ENCODE data around the gene RPL4. TPM values are rescaled to one million over a fixed set of nuclear protein-coding genes. Genes with fewer than 3 reads are reported as not detected.
A peak's percentile ranks its signal among the peaks of the same experiment; 100 is the strongest.

The RPL4 gene
- 1,000 to 10,000 TPM; 1,198 to 2,364 (median 2,009) TPM for total RNA-seq

DNA sequence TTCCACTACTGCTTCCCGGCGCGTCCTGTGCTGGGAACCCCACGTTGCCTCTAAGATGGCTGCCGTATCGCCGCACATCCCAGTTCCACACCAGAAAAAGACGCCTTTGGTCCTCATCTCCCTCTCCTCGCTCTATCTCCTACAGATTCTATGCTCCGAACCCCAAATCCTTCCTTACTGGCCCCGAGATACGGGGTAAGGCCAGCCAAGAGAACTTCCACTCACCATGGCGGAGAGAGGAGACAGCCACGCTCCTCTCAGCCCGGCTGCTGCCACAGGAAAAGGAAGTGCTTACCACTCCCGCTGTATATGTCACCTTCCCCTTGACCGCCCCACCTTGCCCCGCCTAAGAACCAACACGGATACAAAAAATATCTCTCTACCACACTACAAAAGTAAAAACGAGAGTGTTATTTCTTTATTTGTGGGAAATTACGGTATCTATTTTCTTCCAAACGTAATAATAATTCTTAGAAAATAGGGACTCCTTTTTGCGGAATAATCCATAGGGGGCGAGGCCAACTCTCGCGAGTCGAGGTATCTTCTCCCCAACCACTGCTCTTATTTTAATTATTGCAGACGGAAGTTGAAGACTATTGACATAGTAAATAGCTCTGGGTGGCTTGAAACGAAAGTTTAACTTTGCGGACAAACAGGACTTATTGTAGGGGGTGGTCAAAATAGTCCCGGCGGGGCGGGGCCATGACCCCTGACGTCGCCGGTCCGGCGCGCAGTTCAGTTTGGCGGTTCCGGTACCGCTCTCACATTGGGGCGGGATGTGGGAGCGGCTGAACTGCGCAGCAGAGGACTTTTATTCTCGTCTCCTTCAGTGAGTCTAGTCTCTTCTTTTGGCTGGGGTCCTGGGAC is at the start of gene RPL4, which contains the start of gene ZWILCH:
TSS of gene RPL4 (minus strand) at position 293 of the 867 bp plus-strand sequence. CDS start at position 228, 65 bp downstream.
TSS of gene ZWILCH (plus strand) at position 764 of the 867 bp plus-strand sequence. CDS start at position 777, 13 bp downstream.
- DNase-seq (ENCODE audit: low spot score in 2 of 2), result peak; percentile 53 to 69
- Histone ChIP-seq H3K9me3 (no peaks in the 10 kb centered on the region), H3K27me3 (no peaks in the 10 kb centered on the region), H3K4me1 (peaks cover 0 to 37% (median 16%) of the 10 kb centered on the region in 4 donors), H3K27ac (peak within 1 kb of the TSS; percentile 82 to 95 (median 92)), H3K4me3 (peak within 1 kb of the TSS; percentile 74 to 97 (median 82)), H3K36me3 (peaks cover 3 to 40% (median 18%) of the 10 kb centered on the region in 3 donors)
- peak; percentile 84 to 86 for TF ChIP-seq POLR2A (IDR thresholded peaks at IDR 0.05)
- TF ChIP-seq, protein P1, sequence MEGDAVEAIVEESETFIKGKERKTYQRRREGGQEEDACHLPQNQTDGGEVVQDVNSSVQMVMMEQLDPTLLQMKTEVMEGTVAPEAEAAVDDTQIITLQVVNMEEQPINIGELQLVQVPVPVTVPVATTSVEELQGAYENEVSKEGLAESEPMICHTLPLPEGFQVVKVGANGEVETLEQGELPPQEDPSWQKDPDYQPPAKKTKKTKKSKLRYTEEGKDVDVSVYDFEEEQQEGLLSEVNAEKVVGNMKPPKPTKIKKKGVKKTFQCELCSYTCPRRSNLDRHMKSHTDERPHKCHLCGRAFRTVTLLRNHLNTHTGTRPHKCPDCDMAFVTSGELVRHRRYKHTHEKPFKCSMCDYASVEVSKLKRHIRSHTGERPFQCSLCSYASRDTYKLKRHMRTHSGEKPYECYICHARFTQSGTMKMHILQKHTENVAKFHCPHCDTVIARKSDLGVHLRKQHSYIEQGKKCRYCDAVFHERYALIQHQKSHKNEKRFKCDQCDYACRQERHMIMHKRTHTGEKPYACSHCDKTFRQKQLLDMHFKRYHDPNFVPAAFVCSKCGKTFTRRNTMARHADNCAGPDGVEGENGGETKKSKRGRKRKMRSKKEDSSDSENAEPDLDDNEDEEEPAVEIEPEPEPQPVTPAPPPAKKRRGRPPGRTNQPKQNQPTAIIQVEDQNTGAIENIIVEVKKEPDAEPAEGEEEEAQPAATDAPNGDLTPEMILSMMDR (IDR thresholded peaks at IDR 0.05), result peak in 3 of 5 experiments; percentile 21 to 45 (median 31)
- TF ChIP-seq EP300 (IDR thresholded peaks at IDR 0.05), result peak; percentile 71 to 94
- 0 to 1% methylated on average over 45 to 46 of the region's 46 CpGs for WGBS, 2 donors

DNA sequence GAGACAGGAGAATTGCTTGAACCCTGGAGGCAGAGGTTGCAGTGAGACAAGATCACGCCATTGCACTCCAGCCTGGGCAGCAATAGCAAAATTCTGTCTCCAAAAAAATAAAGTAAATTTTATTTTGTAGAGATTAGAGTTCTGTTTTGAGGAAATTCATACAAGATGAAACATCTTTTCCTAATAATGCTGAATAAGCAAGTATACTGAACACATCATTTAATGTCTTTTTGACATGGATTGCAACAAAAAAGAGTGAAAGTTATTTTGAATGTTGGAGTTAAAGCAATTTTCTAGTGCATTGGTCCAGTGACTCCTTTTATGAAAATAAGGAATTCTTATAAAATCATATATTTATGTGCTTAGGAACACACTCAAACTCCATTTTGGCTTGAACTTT is 40.6 kb upstream of the RPL4 start:
- TF ChIP-seq, protein P1 (IDR thresholded peaks at IDR 0.05), result no peak
- Histone ChIP-seq H3K27ac (no peak overlapping the region), H3K9me3 (no peaks in the 10 kb centered on the region), H3K4me3 (no peak overlapping the region), H3K4me1 (no peaks in the 10 kb centered on the region), H3K27me3 (no peaks in the 10 kb centered on the region), H3K36me3 (peaks cover 0 to 53% (median 0%) of the 10 kb centered on the region in 3 donors)
- WGBS, 2 donors, result 88 to 100% methylated on average over 1 of the region's 1 CpG
- no peak for DNase-seq (ENCODE audit: low spot score in 2 of 2)

DNA sequence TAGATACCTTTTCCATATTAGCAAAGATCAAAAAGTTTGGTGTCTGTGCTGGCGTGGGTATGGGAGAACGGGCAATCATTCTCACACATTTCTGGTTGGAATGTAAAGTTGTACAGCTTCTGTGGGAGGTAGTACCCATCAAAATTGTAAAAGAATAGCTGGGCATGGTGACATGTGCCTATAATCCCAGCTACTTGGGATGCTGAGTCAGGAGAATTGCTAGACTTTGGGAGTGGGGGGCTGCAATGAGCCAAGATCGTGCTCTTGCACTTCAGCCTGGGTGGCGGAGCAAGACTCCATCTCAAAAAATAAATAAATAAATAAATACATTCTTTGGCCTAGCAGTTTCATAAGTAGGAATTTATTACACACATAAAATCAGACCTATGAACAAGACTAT is 38.2 kb upstream of the RPL4 start:
- no peak for TF ChIP-seq POLR2A (IDR thresholded peaks at IDR 0.05)
- TF ChIP-seq, protein P1 (IDR thresholded peaks at IDR 0.05), result no peak
- TF ChIP-seq EP300 (IDR thresholded peaks at IDR 0.05), result no peak
- Histone ChIP-seq H3K4me3 (no peak overlapping the region), H3K27ac (no peak overlapping the region), H3K9me3 (no peaks in the 10 kb centered on the region), H3K27me3 (no peaks in the 10 kb centered on the region), H3K36me3 (peaks cover 0 to 63% (median 0%) of the 10 kb centered on the region in 3 donors), H3K4me1 (no peaks in the 10 kb centered on the region)
- 99 to 100% methylated on average over 4 of the region's 4 CpGs for WGBS, 2 donors
- DNase-seq (ENCODE audit: low spot score in 2 of 2), result no peak

DNA sequence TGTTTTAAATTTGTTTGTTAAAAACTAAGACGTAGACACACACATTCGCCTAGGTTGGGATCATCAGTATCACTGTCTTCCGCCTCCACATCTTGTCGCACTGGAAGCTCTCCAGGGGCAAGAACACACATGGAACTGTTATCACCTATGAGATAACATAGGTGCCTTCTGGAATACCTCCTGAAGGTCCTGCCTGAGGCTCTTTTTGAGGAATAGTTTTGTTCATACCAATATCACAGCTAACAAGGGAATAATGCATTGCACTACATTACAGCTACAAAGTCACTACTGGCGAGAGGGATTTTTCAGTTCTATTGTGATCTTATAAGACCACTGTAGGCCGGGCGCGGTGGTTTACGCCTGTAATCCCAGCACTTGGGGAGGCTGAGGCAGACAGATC is 30.4 kb upstream of the RPL4 start:
- Histone ChIP-seq H3K36me3 (peaks cover 0 to 49% (median 0%) of the 10 kb centered on the region in 3 donors), H3K4me3 (no peak overlapping the region), H3K27me3 (no peaks in the 10 kb centered on the region), H3K4me1 (no peaks in the 10 kb centered on the region), H3K27ac (no peak overlapping the region), H3K9me3 (no peaks in the 10 kb centered on the region)
- TF ChIP-seq EP300 (IDR thresholded peaks at IDR 0.05) (no peak), POLR2A (IDR thresholded peaks at IDR 0.05) (no peak)
- TF ChIP-seq, protein P1 (IDR thresholded peaks at IDR 0.05), result no peak
- 95 to 96% methylated on average over 9 of the region's 9 CpGs for WGBS, 2 donors
- DNase-seq (ENCODE audit: low spot score in 2 of 2), result no peak

DNA sequence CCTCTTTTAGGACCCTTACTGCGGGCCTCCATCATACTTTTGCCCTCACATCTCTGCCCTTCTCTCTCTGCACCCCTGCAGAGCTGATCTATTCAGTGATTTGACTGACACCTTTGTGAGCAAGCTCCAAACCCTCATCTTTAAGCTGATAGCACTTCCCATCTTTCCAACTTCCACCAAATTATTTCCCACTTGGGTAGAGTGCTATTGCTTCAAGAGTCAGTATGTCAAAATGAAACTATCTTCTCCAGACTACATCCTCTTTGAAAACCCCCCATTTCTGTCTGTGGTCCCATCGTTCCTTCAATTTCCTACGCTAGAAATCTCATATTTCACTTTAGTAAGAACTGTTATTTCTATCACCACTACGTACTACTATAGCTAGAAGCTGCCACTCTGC is 20.2 kb upstream of the RPL4 start:
- Histone ChIP-seq H3K36me3 (peaks cover 0 to 54% (median 3%) of the 10 kb centered on the region in 3 donors), H3K4me1 (no peaks in the 10 kb centered on the region), H3K27me3 (no peaks in the 10 kb centered on the region), H3K27ac (no peak overlapping the region), H3K9me3 (no peaks in the 10 kb centered on the region), H3K4me3 (no peak overlapping the region)
- TF ChIP-seq POLR2A (IDR thresholded peaks at IDR 0.05) (no peak), EP300 (IDR thresholded peaks at IDR 0.05) (no peak)
- TF ChIP-seq, protein P1 (IDR thresholded peaks at IDR 0.05), result no peak
- DNase-seq (ENCODE audit: low spot score in 2 of 2), result no peak
- 90 to 94% methylated on average over 4 of the region's 4 CpGs for WGBS, 2 donors
